Bronchial epithelial cell (primary cell): ENCODE data around the gene TUBB1. TPM values are rescaled to one million over a fixed set of nuclear protein-coding genes. Genes with fewer than 3 reads are reported as not detected.

ENCODE experiments used
- DNase-seq: peaks from one replicate; pipeline ENCODE4 v3.0.0-alpha.2; 2010; ENCODE audit warnings: low read depth
- FAIRE-seq: peaks from 2 replicates; lab custom pipeline; 2011; peaks lifted over from hg19 to GRCh38; lab: Jason Lieb, UNC
- H3K27me3 ChIP-seq: 2 replicates; pipeline ENCODE4 v1.5.1; 2011; ENCODE audit warnings: low read length; ENCODE audit not compliant: control insufficient read depth, insufficient read depth
- H3K36me3 ChIP-seq: 2 replicates; pipeline ENCODE4 v1.5.1; 2011; ENCODE audit warnings: low read length; ENCODE audit not compliant: control insufficient read depth, insufficient read depth
- H3K4me3 ChIP-seq: 2 replicates; pipeline ENCODE4 v1.5.1; 2011; ENCODE audit warnings: mild to moderate bottlenecking, low read depth, low read length, control low read depth
- total RNA-seq: library from RNA; depleted of rRNA; stranded (reverse); fragments of >200 nt; gene quantifications from 2 replicates; pipeline ENCODE4 v1.2.1, GENCODE V29; 2014
- TF ChIP-seq, protein P1 (sequence below): IDR thresholded peaks from 2 replicates; pipeline ENCODE4 v1.5.1; 2011; ENCODE audit warnings: mild to moderate bottlenecking, moderate library complexity, low read length, control low read depth, inconsistent platforms; ENCODE audit not compliant: insufficient read depth, severe bottlenecking

Gene TUBB1
- total RNA-seq, 1 donor from 2014 or later, result not detected

DNA sequence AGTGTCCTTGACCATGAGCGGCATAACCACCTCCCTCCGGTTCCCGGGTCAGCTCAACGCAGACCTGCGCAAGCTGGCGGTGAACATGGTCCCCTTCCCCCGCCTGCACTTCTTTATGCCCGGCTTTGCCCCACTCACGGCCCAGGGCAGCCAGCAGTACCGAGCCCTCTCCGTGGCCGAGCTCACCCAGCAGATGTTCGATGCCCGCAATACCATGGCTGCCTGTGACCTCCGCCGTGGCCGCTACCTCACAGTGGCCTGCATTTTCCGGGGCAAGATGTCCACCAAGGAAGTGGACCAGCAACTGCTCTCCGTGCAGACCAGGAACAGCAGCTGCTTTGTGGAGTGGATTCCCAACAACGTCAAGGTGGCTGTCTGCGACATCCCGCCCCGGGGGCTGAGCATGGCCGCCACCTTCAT lies 4.9 kb downstream of the TUBB1 start:
- Histone ChIP-seq H3K4me3 (no peak overlapping the region), H3K36me3 (peaks cover 19% of the 10 kb centered on the region), H3K27me3 (no peaks in the 10 kb centered on the region)
- TF ChIP-seq, protein P1, sequence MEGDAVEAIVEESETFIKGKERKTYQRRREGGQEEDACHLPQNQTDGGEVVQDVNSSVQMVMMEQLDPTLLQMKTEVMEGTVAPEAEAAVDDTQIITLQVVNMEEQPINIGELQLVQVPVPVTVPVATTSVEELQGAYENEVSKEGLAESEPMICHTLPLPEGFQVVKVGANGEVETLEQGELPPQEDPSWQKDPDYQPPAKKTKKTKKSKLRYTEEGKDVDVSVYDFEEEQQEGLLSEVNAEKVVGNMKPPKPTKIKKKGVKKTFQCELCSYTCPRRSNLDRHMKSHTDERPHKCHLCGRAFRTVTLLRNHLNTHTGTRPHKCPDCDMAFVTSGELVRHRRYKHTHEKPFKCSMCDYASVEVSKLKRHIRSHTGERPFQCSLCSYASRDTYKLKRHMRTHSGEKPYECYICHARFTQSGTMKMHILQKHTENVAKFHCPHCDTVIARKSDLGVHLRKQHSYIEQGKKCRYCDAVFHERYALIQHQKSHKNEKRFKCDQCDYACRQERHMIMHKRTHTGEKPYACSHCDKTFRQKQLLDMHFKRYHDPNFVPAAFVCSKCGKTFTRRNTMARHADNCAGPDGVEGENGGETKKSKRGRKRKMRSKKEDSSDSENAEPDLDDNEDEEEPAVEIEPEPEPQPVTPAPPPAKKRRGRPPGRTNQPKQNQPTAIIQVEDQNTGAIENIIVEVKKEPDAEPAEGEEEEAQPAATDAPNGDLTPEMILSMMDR, result no peak
- FAIRE-seq (no peak), DNase-seq (no peak)

DNA sequence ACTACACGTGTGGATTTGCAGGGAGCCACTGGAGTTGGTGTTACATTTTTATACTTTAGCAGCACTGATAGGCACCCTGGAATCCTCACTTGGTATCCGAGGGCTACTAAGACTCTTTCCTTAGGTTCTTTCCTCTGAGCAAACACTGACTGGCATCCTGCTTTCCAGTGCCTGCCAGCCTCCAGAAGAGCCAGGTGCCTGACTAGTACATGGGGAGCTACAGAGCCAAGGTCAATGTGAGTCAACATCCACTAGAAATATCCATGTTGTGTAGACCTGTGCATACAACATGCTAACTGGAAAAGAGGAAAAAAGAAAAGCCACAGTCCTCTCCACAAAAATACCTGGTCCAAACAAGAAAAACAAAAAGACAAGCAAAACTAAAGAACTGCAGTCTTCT lies 5.9 kb downstream of the TUBB1 start:
- FAIRE-seq (no peak), DNase-seq (no peak)
- H3K36me3 ChIP-seq, result peaks cover 19% of the 10 kb centered on the region

DNA sequence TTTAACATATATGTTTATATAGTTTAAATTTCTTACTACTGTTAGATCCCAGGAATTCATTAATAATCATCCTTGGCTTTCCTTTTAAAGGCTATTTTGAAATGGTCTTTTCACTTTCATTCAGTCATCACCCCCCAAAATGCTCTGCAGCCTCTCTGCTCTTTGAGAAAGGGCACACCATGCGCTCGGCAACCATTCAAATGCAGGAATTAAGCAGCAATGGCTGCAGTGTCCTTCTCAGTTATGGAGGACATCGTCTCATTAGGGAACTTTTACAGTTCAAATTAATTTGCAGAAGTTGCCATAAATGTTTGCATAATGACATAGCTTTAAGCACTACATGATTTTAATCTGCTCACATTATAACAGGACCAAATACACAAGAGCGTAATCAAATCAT lies 6.3 kb downstream of the TUBB1 start:
- Histone ChIP-seq H3K4me3 (no peak overlapping the region), H3K27me3 (no peaks in the 10 kb centered on the region), H3K36me3 (peaks cover 19% of the 10 kb centered on the region)
- TF ChIP-seq, protein P1, result no peak
- no peak for FAIRE-seq
- DNase-seq, result no peak

More for the DNA sequence above, 5.9 kb downstream of the TUBB1 start:
- Histone ChIP-seq H3K4me3 (no peak overlapping the region), H3K27me3 (no peaks in the 10 kb centered on the region)
- TF ChIP-seq, protein P1, result no peak

DNA sequence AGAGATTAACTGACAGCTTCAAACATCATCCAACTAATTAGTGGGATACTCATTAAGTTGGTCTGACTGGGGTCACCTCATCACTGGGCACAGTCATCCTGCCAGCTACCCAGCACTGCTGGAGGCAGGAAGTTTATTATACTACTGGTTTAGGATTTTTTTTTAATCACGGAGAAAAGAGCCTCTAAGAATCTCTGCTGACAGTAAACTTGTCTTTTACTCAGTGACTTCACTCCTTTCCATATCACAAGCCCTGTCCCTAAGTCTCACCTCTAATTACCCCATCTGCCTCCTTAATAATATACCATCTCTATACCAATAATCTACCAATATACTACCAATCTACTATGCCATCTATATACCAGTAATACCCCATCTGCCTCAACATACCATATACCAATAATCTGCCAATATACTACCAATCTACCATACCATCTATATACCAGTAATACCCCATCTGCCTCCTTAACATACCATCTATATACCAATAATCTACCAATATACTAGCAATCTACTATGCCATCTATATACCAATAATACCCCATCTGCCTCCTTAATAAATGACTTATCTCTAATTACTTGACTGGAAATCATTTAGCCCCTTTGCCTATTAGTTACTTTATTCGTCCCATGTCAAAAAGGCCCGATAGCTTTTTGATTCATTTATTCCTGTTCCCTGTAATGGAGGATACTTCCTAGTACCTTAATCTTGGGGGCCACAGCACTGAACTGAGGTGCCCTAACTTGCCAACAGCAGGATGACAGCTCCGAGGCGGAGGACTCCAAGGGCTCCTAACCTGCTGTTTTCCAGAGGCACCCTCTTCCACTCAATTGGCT lies 7.9 kb downstream of the TUBB1 start:
- Histone ChIP-seq H3K4me3 (no peak overlapping the region), H3K36me3 (peaks cover 19% of the 10 kb centered on the region), H3K27me3 (no peaks in the 10 kb centered on the region)
- FAIRE-seq (no peak), DNase-seq (no peak)
- TF ChIP-seq, protein P1, result no peak

DNA sequence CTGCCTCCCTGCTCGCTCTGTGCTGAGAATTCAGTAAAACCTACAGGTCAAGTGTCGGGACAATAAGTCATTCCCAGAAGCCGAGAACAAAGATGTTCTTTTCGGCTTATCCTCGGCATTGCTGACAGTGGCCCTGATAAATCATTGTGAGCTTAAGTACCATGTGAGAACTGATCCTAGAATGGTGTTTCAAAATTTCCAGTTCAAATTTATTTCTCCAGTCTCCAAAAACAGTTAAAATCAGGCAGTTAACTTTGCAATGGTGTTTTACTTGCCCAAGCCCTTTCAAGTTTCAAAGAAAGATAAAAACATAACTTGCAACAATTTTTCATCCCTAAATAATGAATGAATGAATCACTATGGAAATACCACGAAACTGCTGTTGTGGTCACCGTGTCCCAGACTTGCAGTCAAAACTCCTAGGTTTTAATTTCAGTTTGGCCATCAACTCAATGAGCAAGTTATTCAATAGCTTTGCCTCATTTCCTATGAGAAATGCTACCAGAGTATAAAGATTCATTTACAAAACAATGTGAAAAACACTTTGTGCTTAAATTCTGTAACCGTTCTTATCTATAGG lies 8.6 kb downstream of the TUBB1 start:
- TF ChIP-seq, protein P1, result no peak
- Histone ChIP-seq H3K36me3 (peaks cover 18% of the 10 kb centered on the region), H3K27me3 (no peaks in the 10 kb centered on the region), H3K4me3 (no peak overlapping the region)
- FAIRE-seq, result no peak
- no peak for DNase-seq
